HCT116 (cell line): Measurements from ENCODE around the gene PNPLA5. TPM values are rescaled to one million over a fixed set of nuclear protein-coding genes. Genes with fewer than 3 reads are reported as not detected.

Source experiments
- ATAC-seq: fragments of 200-7000 bp; cut with Tn5 transposase; 2 replicates; pipeline ENCODE4 v1.9.1; 2020; ENCODE audit warnings: mild to moderate bottlenecking, moderate library complexity
- BruUV-seq: library from RNA; stranded (reverse); fragments of 400-500 nt; replicated peaks from 2 replicates; lab custom pipeline; 2021; lab: Mats Ljungman, UMichigan
- CTCF ChIA-PET: fragments of 300-600 bp; sonication (Branson Sonifier 250); formaldehyde crosslinking; loops from one replicate; lab custom pipeline; 2021; ENCODE audit warnings: antibody characterized with exemption; lab: Charles Lee
- POLR2A ChIA-PET: fragments of 300-600, 350-600 bp; sonication (Branson Sonifier 250); formaldehyde crosslinking; loops from one replicate; lab custom pipeline; 2021; ENCODE audit warnings: antibody characterized with exemption; lab: Charles Lee
- RAD21 ChIA-PET, 2 experiments: fragments of 300-600 bp; sonication (Branson Sonifier 250); formaldehyde crosslinking; loops; one replicate each; lab custom pipeline; 2023; ENCODE audit warnings: low total read pairs in 2 of 2; ENCODE audit not compliant: uncharacterized antibody in 2 of 2, unreplicated experiment in 2 of 2, low non-redundant PET in 1 of 2; lab: Charles Lee
- DNase-seq: peaks from one replicate; pipeline ENCODE4 v3.0.0-alpha.2; 2010; ENCODE audit warnings: low read depth, low spot score
- H2AFZ ChIP-seq: fragments of 200-600 bp; shearing (Covaris generic), sonication (generic); 2 replicates; pipeline ENCODE4 v1.6.1; 2017; ENCODE audit warnings: low read depth, mixed run types, mixed read lengths, antibody characterized with exemption, low read length; ENCODE audit not compliant: poor library complexity, severe bottlenecking
- H3K27ac ChIP-seq: 2 replicates; pipeline ENCODE4 v1.5.1; 2012; ENCODE audit warnings: low read depth, low read length
- H3K27me3 ChIP-seq: fragments of 200-600 bp; sonication (generic); 2 replicates; pipeline ENCODE4 v1.6.1; 2016; ENCODE audit warnings: mixed run types, low read length, mixed read lengths; ENCODE audit not compliant: insufficient read depth
- H3K36me3 ChIP-seq, 2 experiments: fragments of 200-500 bp in 1 of 2; fragments of 200-600 bp in 1 of 2; sonication (Bioruptor generic) in 1 of 2; sonication (generic) in 1 of 2; 2 replicates each; pipeline versions ENCODE4 v1.5.1 to v1.6.1; 2014 to 2016; ENCODE audit warnings: low read length in 2 of 2, inconsistent platforms in 1 of 2, mixed read lengths in 1 of 2, mixed run types in 1 of 2; ENCODE audit not compliant: insufficient read depth in 2 of 2, control insufficient read depth in 1 of 2
- H3K4me1 ChIP-seq, 2 experiments: fragments of 200-600 bp in 1 of 2; sonication (generic) in 1 of 2; 2 replicates each; pipeline versions ENCODE4 v1.5.1 to v1.6.1; 2012 to 2017; ENCODE audit warnings: low read length in 2 of 2, inconsistent platforms in 1 of 2, mild to moderate bottlenecking in 1 of 2, mixed read lengths in 1 of 2, mixed run types in 1 of 2, moderate library complexity in 1 of 2; ENCODE audit not compliant: insufficient read depth in 2 of 2, control insufficient read depth in 1 of 2
- H3K4me2 ChIP-seq: fragments of 200-600 bp; sonication (generic); 2 replicates; pipeline ENCODE4 v1.6.1; 2017; ENCODE audit warnings: mixed run types, low read length, mixed read lengths
- H3K4me3 ChIP-seq, 2 experiments: fragments of 200-600 bp in 1 of 2; sonication (generic) in 1 of 2; replicated peaks in 1 of 2; 2 replicates each; pipeline ENCODE4 v1.5.1; 2011 to 2016; ENCODE audit warnings: low read length in 2 of 2, control low read depth in 1 of 2, low read depth in 1 of 2, mild to moderate bottlenecking in 1 of 2, mixed read lengths in 1 of 2, mixed run types in 1 of 2
- H3K79me2 ChIP-seq: fragments of 200-600 bp; sonication (generic); 2 replicates; pipeline ENCODE4 v1.6.1; 2017; ENCODE audit warnings: mild to moderate bottlenecking, mixed run types, low read length, moderate library complexity, mixed read lengths; ENCODE audit not compliant: insufficient read depth
- H3K9ac ChIP-seq: fragments of 200-600 bp; sonication (generic); 2 replicates; pipeline ENCODE4 v1.6.1; 2016; ENCODE audit warnings: low read length, mixed read lengths
- H3K9me2 ChIP-seq: fragments of 200-600 bp; sonication (generic), shearing (Covaris generic); 2 replicates; pipeline ENCODE4 v1.6.1; 2017; ENCODE audit warnings: mixed run types, mild to moderate bottlenecking, moderate library complexity; ENCODE audit not compliant: insufficient read depth
- H3K9me3 ChIP-seq, 2 experiments: fragments of 200-500 bp in 1 of 2; fragments of 200-600 bp in 1 of 2; sonication (Bioruptor generic) in 1 of 2; sonication (generic) in 1 of 2; 2 replicates each; pipeline ENCODE4 v1.6.1; 2014 to 2017; ENCODE audit warnings: low read length in 2 of 2, mixed read lengths in 2 of 2, inconsistent platforms in 1 of 2, low read depth in 1 of 2, mild to moderate bottlenecking in 1 of 2, mixed run types in 1 of 2, moderate library complexity in 1 of 2; ENCODE audit not compliant: control insufficient read depth in 1 of 2, insufficient read depth in 1 of 2
- H4K20me1 ChIP-seq: fragments of 200-600 bp; sonication (generic), shearing (Covaris generic); 2 replicates; pipeline ENCODE4 v1.6.1; 2017; ENCODE audit warnings: mixed run types, mild to moderate bottlenecking, moderate library complexity; ENCODE audit not compliant: insufficient read depth
- ELF1 ChIP-seq: IDR thresholded peaks from 2 replicates; pipeline ENCODE4 v1.6.1; 2012; ENCODE audit warnings: low read depth, borderline replicate concordance
- EZH2 ChIP-seq: fragments of 200-600 bp; sonication (generic); IDR thresholded peaks from 2 replicates; pipeline ENCODE4 v1.6.1; 2017; ENCODE audit warnings: antibody characterized with exemption, mixed run types
- EZH2phosphoT487 ChIP-seq: fragments of 200-600 bp; IDR thresholded peaks from 2 replicates; pipeline ENCODE4 v1.6.1; 2018; ENCODE audit warnings: antibody characterized with exemption, borderline replicate concordance
- FOSL1 ChIP-seq: IDR thresholded peaks from 2 replicates; pipeline ENCODE4 v1.6.1; 2012; ENCODE audit warnings: low read depth
- POLR2A ChIP-seq: IDR thresholded peaks from 2 replicates; pipeline ENCODE4 v1.7.0; 2011; ENCODE audit warnings: borderline replicate concordance; ENCODE audit not compliant: insufficient read depth, insufficient read length; ENCODE audit errors: extremely low read depth
- POLR2AphosphoS5 ChIP-seq: IDR thresholded peaks from 2 replicates; pipeline ENCODE4 v1.6.1; 2011; ENCODE audit warnings: mild to moderate bottlenecking, low read depth, low read length, moderate library complexity
- SIN3A ChIP-seq: IDR thresholded peaks from 2 replicates; pipeline ENCODE4 v1.6.1; 2012; ENCODE audit warnings: low read depth
- SP1 ChIP-seq: IDR thresholded peaks from 2 replicates; pipeline ENCODE4 v1.6.1; 2012; ENCODE audit warnings: low read depth
- TCF7L2 ChIP-seq: IDR thresholded peaks from 2 replicates; pipeline ENCODE4 v1.7.0; 2011; ENCODE audit warnings: borderline replicate concordance, inconsistent platforms; ENCODE audit not compliant: insufficient read depth, insufficient read length; ENCODE audit errors: extremely low read depth
- YY1 ChIP-seq: IDR thresholded peaks from 2 replicates; pipeline ENCODE4 v1.6.1; 2011; ENCODE audit warnings: low read length, low read depth, moderate library complexity, mild to moderate bottlenecking; ENCODE audit not compliant: insufficient replicate concordance; ENCODE audit errors: extremely low read depth
- intact Hi-C: fragments of 100-400 bp; cut with micrococcal nuclease; formaldehyde crosslinking; loops from 2 replicates; pipeline ENCODE4 v1.10.0; 2022
- total RNA-seq: library from RNA; stranded (reverse); gene quantifications from one replicate; pipeline ENCODE4 v1.2.1, GENCODE V29; 2021; ENCODE audit not compliant: unreplicated experiment
- TF ChIP-seq, protein P1 (sequence below): IDR thresholded peaks from 2 replicates; pipeline ENCODE4 v1.6.1; 2011; ENCODE audit warnings: mild to moderate bottlenecking, low read length, moderate library complexity; ENCODE audit not compliant: insufficient replicate concordance; ENCODE audit errors: extremely low read depth
- TF ChIP-seq, protein P2 (sequence below): IDR thresholded peaks from 2 replicates; pipeline ENCODE4 v1.6.1; 2012
- TF ChIP-seq, protein P3 (sequence below), 3 experiments: fragments of 200-600 bp in 1 of 3; sonication (generic) in 1 of 3; IDR thresholded peaks in 2 of 3; conservative IDR thresholded peaks in 1 of 3; 2 replicates each; pipeline ENCODE4 v1.5.1; 2012 to 2017; ENCODE audit warnings: low read depth in 2 of 3, low read length in 2 of 3, antibody characterized with exemption in 1 of 3, borderline replicate concordance in 1 of 3, control low read depth in 1 of 3, mild to moderate bottlenecking in 1 of 3, mixed read lengths in 1 of 3, mixed run types in 1 of 3, moderate library complexity in 1 of 3; ENCODE audit not compliant: insufficient read depth in 1 of 3

Gene PNPLA5
- total RNA-seq, 1 experiment from 2014 or later = 2.9 TPM

DNA sequence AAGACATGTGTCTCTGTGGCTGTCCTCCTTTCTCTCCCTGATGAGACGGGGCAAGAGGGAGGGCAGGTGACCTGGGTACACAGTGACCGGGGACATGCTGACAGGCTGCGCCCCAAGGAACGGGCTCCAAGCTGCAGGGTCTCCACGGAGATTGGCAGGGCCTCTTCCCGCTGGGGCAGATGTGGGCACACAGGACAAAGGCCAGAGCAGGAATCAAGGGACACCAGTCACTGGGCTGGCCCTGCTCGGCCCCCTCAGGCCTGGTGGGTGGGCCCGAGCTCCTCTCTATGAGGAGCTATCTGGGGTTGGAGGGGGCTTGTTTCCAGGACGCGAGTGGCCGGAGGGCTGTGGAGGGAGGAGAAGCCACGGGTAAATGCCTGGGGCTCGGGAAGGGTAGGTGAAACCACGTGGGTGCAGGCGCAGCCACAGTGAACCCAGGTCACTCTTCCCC is 11.2 kb downstream of the PNPLA5 start:
- Histone ChIP-seq H3K36me3 (no peaks in the 10 kb centered on the region), H3K4me3 (no peak overlapping the region), H2AFZ (no peak overlapping the region), H3K9me3 (no peaks in the 10 kb centered on the region), H3K9me2 (no peaks in the 10 kb centered on the region), H3K9ac (no peak overlapping the region), H3K79me2 (no peaks in the 10 kb centered on the region), H3K4me1 (peaks cover 0 to 7% of the 10 kb centered on the region in 2 experiments; a peak in 1 of 4 replicates), H3K27ac (no peak overlapping the region), H4K20me1 (no peaks in the 10 kb centered on the region), H3K27me3 (no peaks in the 10 kb centered on the region), H3K4me2 (no peak overlapping the region)
- ChIA-PET CTCF (no interaction called here), RAD21 (no interaction called here), POLR2A (no interaction called here)
- BruUV-seq = no TSS peak
- TF ChIP-seq TCF7L2 (no peak), FOSL1 (no peak), SIN3A (no peak), SP1 (no peak), EZH2phosphoT487 (no peak), ELF1 (no peak), POLR2A (no peak), EZH2 (no peak), POLR2AphosphoS5 (no peak), YY1 (no peak)
- TF ChIP-seq, protein P1, sequence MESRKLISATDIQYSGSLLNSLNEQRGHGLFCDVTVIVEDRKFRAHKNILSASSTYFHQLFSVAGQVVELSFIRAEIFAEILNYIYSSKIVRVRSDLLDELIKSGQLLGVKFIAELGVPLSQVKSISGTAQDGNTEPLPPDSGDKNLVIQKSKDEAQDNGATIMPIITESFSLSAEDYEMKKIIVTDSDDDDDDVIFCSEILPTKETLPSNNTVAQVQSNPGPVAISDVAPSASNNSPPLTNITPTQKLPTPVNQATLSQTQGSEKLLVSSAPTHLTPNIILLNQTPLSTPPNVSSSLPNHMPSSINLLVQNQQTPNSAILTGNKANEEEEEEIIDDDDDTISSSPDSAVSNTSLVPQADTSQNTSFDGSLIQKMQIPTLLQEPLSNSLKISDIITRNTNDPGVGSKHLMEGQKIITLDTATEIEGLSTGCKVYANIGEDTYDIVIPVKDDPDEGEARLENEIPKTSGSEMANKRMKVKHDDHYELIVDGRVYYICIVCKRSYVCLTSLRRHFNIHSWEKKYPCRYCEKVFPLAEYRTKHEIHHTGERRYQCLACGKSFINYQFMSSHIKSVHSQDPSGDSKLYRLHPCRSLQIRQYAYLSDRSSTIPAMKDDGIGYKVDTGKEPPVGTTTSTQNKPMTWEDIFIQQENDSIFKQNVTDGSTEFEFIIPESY = no peak
- TF ChIP-seq, protein P2, sequence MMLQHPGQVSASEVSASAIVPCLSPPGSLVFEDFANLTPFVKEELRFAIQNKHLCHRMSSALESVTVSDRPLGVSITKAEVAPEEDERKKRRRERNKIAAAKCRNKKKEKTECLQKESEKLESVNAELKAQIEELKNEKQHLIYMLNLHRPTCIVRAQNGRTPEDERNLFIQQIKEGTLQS = no peak
- TF ChIP-seq, protein P3, sequence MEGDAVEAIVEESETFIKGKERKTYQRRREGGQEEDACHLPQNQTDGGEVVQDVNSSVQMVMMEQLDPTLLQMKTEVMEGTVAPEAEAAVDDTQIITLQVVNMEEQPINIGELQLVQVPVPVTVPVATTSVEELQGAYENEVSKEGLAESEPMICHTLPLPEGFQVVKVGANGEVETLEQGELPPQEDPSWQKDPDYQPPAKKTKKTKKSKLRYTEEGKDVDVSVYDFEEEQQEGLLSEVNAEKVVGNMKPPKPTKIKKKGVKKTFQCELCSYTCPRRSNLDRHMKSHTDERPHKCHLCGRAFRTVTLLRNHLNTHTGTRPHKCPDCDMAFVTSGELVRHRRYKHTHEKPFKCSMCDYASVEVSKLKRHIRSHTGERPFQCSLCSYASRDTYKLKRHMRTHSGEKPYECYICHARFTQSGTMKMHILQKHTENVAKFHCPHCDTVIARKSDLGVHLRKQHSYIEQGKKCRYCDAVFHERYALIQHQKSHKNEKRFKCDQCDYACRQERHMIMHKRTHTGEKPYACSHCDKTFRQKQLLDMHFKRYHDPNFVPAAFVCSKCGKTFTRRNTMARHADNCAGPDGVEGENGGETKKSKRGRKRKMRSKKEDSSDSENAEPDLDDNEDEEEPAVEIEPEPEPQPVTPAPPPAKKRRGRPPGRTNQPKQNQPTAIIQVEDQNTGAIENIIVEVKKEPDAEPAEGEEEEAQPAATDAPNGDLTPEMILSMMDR (IDR thresholded peaks at IDR 0.05 in 2 of 3, conservative IDR thresholded peaks at IDR 0.05 in 1 of 3; ENCODE audit: borderline replicate concordance in 1 of 3, insufficient read depth in 1 of 3, low read depth in 2 of 3, low read length in 2 of 3) = no peak
- no peak for DNase-seq
- intact Hi-C loops = loop anchor here (10.0 kb wide), 2 partner anchors 204 to 744 kb away; no protein-coding TSS in a partner anchor
- ATAC-seq = no peak
